ENCODE results near the gene GFI1.
A peak's percentile ranks its signal among the peaks of the same experiment; 100 is the strongest.
"Not testable (repeated sequence)": the region's sequence is repeated elsewhere in the genome, so short reads cannot be mapped to it uniquely, and the experiment has no call there.

The GFI1 gene

GRCh38 chr1:92486251-92487077 is at the start of gene GFI1:
Gene GFI1 (minus strand): TSS chr1:92486925. CDS start chr1:92483487, 3,438 bp downstream.
- DNase-seq (ENCODE audit: low read depth in 3 of 3), result peak; percentile 50 to 77 (median 51)

DNA sequence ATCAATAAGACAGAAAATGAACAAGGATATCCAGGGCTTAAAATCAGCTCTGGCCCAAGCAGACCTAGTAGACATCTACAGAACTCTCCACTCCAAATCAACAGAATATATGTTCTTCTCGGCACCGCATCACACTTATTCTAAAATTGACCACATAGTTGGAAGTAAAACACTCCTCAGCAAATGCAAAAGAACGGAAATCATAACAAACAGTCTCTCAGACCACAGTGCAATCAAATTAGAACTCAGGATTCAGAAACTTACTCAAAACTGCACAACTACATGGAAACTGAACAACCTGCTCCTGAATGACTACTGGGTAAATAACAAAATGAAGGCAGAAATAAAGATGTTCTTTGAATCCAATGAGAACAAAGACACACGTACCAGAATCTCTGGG is 45.6 kb upstream of the GFI1 start:
- not testable (repeated sequence) for DNase-seq (ENCODE audit: low read depth in 3 of 3)

DNA sequence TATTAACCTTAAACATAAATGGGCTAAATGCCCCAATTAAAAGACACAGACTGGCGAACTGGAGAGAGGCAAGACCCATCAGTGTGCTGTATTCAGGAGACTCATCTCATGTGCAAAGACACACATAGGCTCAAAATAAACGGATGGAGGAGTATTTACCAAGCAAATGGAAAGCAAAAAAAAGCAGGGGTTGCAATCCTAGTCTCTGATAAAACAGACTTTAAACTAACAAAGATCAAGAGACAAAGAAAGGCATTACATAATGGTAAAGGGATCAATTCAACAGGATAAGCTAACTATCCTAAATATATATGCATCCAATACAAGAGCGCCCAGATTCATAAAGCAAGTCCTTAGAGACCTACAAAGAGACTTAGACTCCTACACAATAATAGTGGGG is 45.2 kb upstream of the GFI1 start:
- DNase-seq (ENCODE audit: low read depth in 3 of 3), result not testable (repeated sequence)

DNA sequence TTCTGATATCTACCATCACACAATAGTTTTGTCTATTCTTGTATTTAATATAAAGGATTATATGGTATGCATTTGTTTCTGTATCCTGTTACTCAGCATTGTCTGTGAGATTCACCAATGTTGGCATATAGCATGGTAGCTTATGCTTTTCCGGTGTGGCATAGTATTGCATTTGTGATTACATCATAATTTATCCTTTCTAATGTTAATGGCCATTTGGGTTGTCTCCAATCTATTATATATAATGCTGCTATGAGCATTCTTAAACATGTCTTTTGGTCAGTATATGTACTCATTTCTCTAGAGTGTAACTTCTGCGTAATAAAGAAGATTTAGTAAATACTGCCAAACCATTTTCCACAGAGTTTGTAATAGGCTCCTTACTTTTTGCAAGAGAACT is 40.9 kb upstream of the GFI1 start:
- no peak for DNase-seq (ENCODE audit: low read depth in 3 of 3)

- DNase-seq (ENCODE audit: low read depth in 3 of 3), result not testable (repeated sequence)
Observed at GRCh38 chr1:92524944-92525590, 38.3 kb upstream of the GFI1 start.

DNA sequence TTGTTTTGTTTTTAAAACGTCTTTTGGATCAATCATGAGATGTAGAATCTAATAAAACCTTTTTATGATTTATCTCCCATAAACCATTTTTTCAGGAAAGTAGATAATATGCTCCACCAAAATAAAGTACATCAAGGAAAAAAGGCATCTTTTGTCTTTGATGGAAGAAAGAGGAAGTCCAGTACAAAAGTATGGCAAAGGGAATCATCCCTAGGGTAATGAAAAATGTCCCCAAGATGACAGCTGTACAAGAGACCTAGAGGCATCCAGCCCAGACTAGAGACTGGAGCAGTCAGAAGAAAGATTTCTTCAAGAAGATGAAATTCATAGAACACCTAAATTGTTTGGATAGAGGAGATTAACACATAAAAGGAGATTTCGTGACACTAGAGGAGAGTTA is 32.3 kb upstream of the GFI1 start:
- DNase-seq (ENCODE audit: low read depth in 3 of 3), result no peak

DNA sequence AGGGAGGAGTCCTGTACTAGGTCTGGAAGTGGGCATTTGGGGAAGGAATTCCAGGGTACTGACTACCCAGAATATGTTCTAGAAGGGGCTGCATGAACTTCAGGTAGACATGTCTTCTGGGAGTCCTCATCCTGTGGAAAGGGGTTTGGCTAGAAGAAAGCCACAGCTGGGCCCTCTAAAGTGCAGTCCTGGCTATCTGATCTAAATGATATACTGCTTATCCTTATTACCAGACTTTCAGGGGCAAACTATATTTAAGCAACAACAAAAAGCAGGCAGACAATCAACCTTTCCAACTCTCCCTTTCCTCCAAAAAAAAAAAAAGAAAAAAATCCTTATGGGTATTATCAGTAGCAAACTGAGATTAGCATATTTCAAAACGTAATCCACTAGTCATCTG is 29.8 kb upstream of the GFI1 start:
- no peak for DNase-seq (ENCODE audit: low read depth in 3 of 3)

GRCh38 chr1:92515796-92516201 is 29.1 kb upstream of the GFI1 start:
- no peak for DNase-seq (ENCODE audit: low read depth in 3 of 3)

DNA sequence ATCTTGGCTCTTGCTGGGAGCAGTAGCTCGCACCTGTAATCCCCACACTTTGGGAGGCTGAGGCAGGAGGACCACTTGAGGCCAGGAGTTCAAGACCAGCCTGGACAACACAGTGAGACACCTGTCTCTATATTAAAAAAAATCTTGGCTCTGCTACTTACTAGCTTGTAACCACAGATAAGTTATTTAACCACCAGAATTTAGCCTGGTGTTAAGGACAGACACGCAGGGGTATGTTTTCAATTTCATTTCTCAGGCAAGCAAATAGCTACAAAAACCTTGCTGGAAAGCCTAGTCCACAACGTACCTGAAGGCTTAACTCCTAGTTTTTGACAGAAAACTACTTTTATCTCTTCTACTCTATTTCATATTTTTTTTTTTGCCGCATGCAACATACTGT is 24.8 kb upstream of the GFI1 start:
- no peak for DNase-seq (ENCODE audit: low read depth in 3 of 3)

DNA sequence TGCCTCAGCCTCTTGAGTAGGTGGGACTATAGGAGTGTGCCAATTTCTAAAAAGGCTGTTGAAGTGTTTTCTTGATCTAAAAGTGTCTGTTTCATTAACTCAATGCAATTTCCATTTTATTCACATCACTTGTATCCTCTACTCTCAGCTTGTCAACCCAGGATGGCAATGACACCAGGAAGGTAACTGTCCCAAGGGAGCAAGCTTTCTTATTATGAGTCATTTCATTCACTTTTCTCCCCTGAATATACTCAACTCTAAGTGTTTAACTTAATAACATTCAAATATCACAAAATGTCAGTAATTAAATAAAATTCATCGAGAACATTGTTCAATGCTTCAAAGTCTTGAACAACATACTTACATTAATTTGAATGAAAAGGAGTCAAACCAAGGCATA is 22.9 kb upstream of the GFI1 start:
- DNase-seq (ENCODE audit: low read depth in 3 of 3), result no peak

DNA sequence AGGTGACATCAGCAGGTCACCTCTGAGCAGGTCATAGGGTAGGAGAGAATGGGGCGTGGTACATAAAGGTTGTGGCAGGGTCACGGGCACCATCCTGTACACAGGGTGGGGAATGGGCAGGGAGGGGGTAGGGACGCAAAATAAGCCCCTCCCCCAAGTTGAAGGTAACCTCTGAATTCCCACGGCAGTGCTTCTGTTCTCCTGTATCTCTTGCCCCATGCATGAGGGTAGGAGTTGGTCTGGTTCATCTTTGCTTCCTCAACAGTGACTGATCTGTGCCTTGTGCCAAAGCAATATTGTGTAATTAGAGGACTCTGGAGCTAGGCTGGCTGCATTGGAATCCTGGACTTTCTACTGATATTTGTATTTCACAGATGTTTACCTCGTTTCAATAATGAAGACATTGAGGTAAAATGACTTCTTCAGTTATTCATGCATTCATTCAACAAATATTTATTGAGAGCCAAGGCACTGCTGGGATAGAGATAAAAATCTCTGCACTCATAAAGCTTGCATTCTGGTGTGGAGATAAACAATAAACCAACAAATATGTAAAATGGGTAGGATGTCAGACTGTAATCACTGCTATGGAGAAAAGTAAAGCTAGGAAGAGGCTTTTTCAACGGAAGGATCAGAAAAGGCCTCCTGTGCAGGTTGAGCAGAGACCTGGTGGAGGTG is 18.4 kb upstream of the GFI1 start:
- no peak for DNase-seq (ENCODE audit: low read depth in 3 of 3)

- no peak for DNase-seq (ENCODE audit: low read depth in 3 of 3)
Observed at GRCh38 chr1:92504291-92505014, 17.7 kb upstream of the GFI1 start.

DNA sequence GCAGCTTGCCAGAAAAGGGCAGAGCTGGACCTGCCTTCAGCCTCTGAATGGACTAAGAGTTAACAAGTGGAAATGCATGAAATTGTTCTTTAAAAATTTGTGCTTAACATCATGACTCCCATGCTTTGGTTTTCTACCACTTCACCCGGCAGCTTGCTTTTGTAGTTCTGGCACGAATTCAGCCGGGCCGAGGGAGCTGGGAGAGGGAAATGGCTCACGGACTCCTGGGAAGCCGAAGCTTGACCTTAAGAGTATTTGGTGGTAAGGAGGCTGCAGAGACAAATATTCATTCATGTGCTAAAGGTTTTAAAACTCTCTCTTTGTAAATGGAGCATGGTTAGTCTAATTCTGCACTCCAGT is 17.2 kb upstream of the GFI1 start:
- DNase-seq (ENCODE audit: low read depth in 3 of 3), result no peak

DNA sequence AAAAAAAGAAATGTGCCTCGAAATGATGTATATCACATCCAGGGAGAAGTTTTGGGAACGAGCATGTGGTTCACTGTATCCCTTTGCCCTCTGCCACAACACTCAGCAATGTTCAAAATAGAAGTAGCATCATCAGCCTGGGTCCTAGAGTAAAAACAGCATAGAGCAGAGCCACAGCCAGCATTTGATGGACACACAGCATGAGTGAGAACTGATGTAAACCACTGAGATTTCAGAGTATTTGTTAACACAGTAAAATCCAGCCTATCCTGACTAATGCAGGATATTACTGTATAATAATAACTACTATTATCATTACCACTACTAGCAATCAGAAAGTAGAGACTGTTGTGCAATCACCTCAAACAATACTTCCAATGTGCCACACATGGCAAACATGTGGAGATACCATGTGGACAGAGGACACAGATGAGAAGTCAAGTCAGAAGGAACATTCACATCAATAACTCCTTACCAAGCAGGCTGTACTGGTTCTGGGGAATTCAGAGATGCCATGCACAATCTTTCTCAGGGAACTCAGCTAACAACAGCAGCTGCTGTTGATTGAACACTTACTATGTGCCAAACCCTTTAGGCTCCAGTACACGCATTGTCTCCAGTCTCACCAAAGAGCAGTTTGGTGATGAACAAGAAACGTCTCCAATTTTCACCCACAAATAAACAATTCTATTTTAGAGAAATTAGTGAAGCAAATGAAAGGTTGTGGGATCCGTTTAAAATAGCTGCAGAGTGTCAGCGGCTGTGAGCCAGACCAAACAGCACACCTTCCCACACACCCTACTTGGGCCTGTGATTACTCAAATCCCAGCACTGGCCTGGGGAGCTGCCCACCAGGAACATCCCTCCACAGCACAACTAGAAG is 16.6 kb upstream of the GFI1 start:
- DNase-seq (ENCODE audit: low read depth in 3 of 3), result no peak

DNA sequence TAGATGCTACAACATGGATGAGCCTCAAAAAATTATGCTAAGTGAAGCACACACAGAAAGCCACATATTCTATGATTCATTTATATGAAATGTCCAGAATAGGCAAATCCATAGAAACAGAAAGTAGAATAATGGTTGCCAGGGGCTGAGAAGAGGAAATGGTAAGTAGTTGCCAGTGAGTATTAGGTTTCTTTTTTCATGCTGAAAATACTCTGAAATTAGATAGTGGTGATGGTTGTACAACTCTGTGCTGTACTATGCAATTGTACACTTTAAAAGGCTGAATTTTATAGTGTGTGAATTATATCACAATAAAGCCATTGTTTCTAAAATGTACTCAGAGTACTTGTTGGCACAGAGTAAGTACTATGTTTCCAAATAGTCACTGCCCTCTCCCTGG is 15.5 kb upstream of the GFI1 start:
- DNase-seq (ENCODE audit: low read depth in 3 of 3), result no peak

DNA sequence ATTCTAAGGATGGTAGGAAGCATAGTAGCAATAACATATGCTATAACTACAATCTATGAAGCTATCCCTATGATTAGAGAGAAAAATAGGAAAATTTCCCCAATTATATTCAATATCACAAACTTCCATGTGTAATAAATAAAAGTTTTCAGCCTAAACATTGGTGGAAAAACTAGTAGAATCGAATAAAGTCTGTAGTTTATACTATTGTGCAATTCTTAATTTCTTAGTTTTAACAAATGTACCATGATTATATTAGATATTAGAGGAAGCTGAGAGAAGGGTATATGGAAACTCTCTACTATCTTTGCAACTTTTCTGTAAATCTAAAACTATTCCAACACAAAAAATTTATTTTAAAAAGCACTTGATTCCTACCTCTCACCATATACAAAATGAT is 13.8 kb upstream of the GFI1 start:
- no peak for DNase-seq (ENCODE audit: low read depth in 3 of 3)

DNA sequence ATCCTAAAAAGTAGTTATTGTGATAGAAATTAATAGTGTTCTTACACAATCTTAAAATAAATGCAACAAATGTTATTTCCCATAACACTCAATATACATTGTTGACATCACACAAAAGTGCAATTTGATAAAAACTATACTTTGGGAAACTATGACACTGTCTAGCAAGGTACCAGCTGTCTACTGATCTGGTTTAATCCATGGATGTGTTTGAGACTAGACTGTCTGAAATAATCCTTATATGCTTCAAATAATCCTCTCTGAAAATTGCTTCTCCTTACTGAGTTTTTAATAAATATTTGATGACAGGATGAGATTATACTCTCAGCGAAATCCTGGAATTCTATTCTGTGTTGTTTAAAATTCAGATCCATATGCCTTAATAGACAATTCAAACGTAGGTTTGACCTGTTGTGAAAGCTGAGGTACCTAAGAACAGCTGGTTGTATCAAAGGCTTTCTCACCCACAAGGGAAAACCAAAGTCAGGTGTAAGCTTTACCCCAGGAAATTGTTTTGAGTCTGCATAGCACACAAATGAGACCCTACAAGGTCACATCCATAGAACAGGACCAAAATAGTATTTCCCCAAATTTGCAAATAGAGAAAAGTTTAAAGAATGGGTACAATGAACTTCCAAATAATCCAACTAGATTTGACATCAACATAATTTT is 8.8 kb upstream of the GFI1 start:
- DNase-seq (ENCODE audit: low read depth in 3 of 3), result no peak

DNA sequence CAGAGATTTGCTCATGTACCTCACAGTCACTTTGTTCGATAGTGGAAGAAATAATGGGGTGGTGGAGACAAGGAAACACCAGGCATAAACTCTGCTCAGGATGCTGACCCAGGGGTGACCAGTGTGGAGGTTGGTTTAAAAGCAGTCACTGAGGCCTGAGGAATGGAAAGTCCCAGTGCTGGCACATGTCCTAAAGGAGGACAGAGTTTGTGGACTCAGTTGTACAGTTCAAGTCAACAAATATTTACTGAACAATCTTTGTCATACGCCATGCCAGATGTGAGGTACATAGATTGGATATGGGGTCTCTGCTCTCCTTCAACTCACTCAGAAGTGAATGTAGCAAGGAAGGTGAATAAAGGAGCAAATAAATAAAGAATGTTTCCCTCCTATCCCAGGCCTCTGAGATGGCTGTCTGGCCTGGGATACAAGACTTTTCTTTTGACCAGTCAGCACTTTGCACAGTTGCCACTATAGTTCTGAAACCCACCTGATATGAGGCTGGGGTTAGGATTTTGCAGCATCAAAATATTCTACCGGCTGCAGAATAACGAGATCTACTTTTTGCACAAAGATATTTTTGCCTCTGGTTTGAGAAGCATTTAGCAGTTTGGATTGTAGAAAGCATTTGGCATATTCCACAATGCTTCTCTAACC is 7.9 kb upstream of the GFI1 start:
- no peak for DNase-seq (ENCODE audit: low read depth in 3 of 3)

DNA sequence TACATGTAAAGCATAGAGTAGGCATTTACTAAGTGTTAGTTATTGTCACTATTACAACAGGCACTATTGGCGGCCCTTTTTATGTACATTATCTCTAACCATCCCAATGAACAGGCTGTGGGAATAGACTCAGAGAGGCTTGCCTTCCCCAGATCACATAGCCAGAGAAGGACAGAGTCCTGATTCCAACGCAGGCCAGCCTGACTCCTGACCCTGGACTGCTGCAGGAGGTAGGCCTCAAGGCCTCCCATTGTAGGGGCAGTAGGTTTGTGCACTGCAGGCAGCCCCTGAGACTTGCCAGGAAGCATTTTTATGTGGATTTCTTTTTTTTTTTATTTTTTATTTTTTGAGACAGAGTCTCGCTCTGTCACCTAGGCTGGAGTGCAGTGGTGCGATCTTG is 6.4 kb upstream of the GFI1 start:
- no peak for DNase-seq (ENCODE audit: low read depth in 3 of 3)

- no peak for DNase-seq (ENCODE audit: low read depth in 3 of 3)
Observed at GRCh38 chr1:92488832-92489231, 2.1 kb upstream of the GFI1 start.

All from stimulated activated CD4-positive, alpha-beta T cell treated with anti-CD3 and anti-CD28 coated beads, TNF-alpha, amount 100 ng/mL, for 24 hours (primary cell).